Measurements from ENCODE around the gene SLC4A7.

Gene SLC4A7

GRCh38 chr3:27521872-27522265 is 37.7 kb upstream of the SLC4A7 start:
- 0 out of 2 replicates have a peak, but pooled peaks cover 2% of the 10 kb centered on the region for H3K4me1 ChIP-seq (ENCODE audit: control insufficient read depth, insufficient read depth, low read length)
- TF ChIP-seq ZNF37A (tag by site-specific recombination; IDR thresholded peaks at IDR 0.05) (no peak), EGR2 (tag by site-specific recombination; IDR thresholded peaks at IDR 0.05; ENCODE audit: low read depth) (no peak), INSM2 (tag by site-specific recombination; IDR thresholded peaks at IDR 0.05) (no peak), PRDM6 (tag by site-specific recombination; IDR thresholded peaks at IDR 0.05) (no peak), ZNF610 (tag by site-specific recombination; IDR thresholded peaks at IDR 0.05; ENCODE audit: borderline replicate concordance) (no peak), ZNF707 (tag by site-specific recombination; IDR thresholded peaks at IDR 0.05) (no peak), ZNF548 (tag by site-specific recombination; IDR thresholded peaks at IDR 0.05) (no peak), ZNF155 (tag by site-specific recombination; IDR thresholded peaks at IDR 0.05) (no peak), ZNF639 (tag by site-specific recombination; IDR thresholded peaks at IDR 0.05) (no peak), ZNF624 (tag by site-specific recombination; IDR thresholded peaks at IDR 0.05) (no peak), ZNF174 (tag by site-specific recombination; IDR thresholded peaks at IDR 0.05) (no peak), ATF2 (tag by site-specific recombination; IDR thresholded peaks at IDR 0.05; ENCODE audit: low read depth) (no peak), ZNF580 (tag by site-specific recombination; IDR thresholded peaks at IDR 0.05) (no peak), ZSCAN4 (tag by site-specific recombination; IDR thresholded peaks at IDR 0.05) (no peak), ZNF449 (tag by site-specific recombination; IDR thresholded peaks at IDR 0.05) (no peak), ZSCAN23 (tag by site-specific recombination; IDR thresholded peaks at IDR 0.05) (no peak), ZNF354C (tag by site-specific recombination; IDR thresholded peaks at IDR 0.05; ENCODE audit: borderline replicate concordance, low read depth) (no peak), ZNF350 (tag by site-specific recombination; IDR thresholded peaks at IDR 0.05) (no peak)
- H3K27ac ChIP-seq (ENCODE audit: extremely low read depth, low read depth, low read length): no peak overlapping the region
- no peak overlapping the region for H3K4me3 ChIP-seq (ENCODE audit: low read depth, low read length)
- POLR2A ChIA-PET: no interaction called here
- H3K9me3 ChIP-seq (ENCODE audit: control insufficient read depth, insufficient read depth, low read depth, low read length): no peaks in the 10 kb centered on the region
- CTCF ChIA-PET: no interaction called here
- H3K36me3 ChIP-seq (ENCODE audit: control insufficient read depth in 2 of 2, insufficient read depth in 1 of 2, low read length in 2 of 2): no peaks in the 10 kb centered on the region
